ENCODE results near the gene NMU.

DNA sequence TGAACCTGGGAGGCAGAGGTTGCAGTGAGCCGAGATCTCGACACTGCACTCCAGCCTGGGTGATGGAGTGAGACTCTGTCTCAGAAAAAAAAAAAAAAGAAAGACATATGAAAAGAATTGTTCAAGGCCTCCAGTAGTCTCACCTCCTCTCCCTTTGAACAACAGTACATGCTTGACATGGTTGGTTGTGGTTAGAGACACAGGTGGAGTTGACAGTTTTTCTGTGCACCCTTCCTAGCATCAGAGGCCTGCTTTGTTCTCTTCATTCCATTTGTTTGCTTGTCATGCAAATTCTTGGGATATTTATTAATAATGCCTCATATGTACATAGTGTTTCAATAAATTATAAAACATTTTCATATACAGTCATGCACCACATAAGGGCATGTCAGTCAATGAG is 25.7 kb downstream of the NMU start:
- TF ChIP-seq, protein P1, sequence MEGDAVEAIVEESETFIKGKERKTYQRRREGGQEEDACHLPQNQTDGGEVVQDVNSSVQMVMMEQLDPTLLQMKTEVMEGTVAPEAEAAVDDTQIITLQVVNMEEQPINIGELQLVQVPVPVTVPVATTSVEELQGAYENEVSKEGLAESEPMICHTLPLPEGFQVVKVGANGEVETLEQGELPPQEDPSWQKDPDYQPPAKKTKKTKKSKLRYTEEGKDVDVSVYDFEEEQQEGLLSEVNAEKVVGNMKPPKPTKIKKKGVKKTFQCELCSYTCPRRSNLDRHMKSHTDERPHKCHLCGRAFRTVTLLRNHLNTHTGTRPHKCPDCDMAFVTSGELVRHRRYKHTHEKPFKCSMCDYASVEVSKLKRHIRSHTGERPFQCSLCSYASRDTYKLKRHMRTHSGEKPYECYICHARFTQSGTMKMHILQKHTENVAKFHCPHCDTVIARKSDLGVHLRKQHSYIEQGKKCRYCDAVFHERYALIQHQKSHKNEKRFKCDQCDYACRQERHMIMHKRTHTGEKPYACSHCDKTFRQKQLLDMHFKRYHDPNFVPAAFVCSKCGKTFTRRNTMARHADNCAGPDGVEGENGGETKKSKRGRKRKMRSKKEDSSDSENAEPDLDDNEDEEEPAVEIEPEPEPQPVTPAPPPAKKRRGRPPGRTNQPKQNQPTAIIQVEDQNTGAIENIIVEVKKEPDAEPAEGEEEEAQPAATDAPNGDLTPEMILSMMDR (IDR thresholded peaks at IDR 0.05): no peak
- TF ChIP-seq POLR2A (IDR thresholded peaks at IDR 0.05): no peak
- TF ChIP-seq EP300 (IDR thresholded peaks at IDR 0.05): no peak
